Esophagus muscularis mucosa (tissue), 3 donors: ENCODE measurements around the gene SENP6.
"Not testable (repeated sequence)": the region's sequence is repeated elsewhere in the genome, so short reads cannot be mapped to it uniquely, and the experiment has no call there.

Source experiments
- POLR2A ChIP-seq: fragments of 450-650 bp; IDR thresholded peaks from one replicate; pipeline ENCODE4 v1.6.1; 2017; ENCODE audit warnings: antibody characterized with exemption, moderate library complexity, mild to moderate bottlenecking, low read depth
- POLR2AphosphoS5 ChIP-seq, 2 donors: sonication (generic); formaldehyde crosslinking; IDR thresholded peaks; one replicate each; pipeline ENCODE4 v1.6.1; 2017; ENCODE audit warnings: antibody characterized with exemption in 2 of 2
- TF ChIP-seq, protein P1 (sequence below), 3 experiments: fragments of 200-600 bp in 2 of 3; fragments of 450-650 bp in 1 of 3; sonication (generic) in 2 of 3; IDR thresholded peaks; one replicate each; pipeline ENCODE4 v1.5.1; 2017 to 2019; ENCODE audit warnings: antibody characterized with exemption in 3 of 3, mild to moderate bottlenecking in 2 of 3, moderate library complexity in 1 of 3

DNA sequence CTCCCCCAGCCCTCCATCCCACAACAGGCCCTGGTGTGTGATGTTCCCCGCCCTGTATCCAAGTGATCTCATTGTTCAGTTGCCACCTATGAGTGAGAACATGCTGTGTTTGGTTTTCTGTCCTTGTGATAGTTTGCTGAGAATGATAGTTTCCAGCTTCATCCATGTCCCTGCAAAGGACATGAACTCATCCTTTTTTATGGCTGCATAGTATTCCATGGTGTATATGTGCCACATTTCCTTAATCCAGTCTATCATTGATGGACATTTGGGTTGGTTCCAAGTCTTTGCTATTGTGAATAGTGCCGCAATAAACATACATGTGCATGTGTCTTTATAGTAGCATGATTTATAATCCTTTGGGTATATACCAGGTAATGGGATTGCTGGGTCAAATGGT, 80.9 kb downstream of the SENP6 start:
- TF ChIP-seq, protein P1, sequence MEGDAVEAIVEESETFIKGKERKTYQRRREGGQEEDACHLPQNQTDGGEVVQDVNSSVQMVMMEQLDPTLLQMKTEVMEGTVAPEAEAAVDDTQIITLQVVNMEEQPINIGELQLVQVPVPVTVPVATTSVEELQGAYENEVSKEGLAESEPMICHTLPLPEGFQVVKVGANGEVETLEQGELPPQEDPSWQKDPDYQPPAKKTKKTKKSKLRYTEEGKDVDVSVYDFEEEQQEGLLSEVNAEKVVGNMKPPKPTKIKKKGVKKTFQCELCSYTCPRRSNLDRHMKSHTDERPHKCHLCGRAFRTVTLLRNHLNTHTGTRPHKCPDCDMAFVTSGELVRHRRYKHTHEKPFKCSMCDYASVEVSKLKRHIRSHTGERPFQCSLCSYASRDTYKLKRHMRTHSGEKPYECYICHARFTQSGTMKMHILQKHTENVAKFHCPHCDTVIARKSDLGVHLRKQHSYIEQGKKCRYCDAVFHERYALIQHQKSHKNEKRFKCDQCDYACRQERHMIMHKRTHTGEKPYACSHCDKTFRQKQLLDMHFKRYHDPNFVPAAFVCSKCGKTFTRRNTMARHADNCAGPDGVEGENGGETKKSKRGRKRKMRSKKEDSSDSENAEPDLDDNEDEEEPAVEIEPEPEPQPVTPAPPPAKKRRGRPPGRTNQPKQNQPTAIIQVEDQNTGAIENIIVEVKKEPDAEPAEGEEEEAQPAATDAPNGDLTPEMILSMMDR (IDR thresholded peaks at IDR 0.05) = not testable (repeated sequence)
- TF ChIP-seq POLR2AphosphoS5 (IDR thresholded peaks at IDR 0.05); POLR2A: not testable (repeated sequence)
